RWPE2 (cell line): Measurements from ENCODE around the gene TRPV2.

Source experiments
- ATAC-seq: fragments of 200-7000 bp; cut with Tn5 transposase; 3 replicates; pipeline ENCODE4 v1.9.1; 2021; ENCODE audit warnings: low read depth
- DNase-seq: peaks from one replicate; pipeline ENCODE4 v3.0.0-alpha.2; 2020; ENCODE audit warnings: low spot score
- H3K27ac ChIP-seq: fragments of 450-650 bp; 2 replicates; pipeline ENCODE4 v1.5.1; 2017; ENCODE audit warnings: mild to moderate bottlenecking; ENCODE audit not compliant: poor library complexity, severe bottlenecking
- H3K27me3 ChIP-seq: fragments of 250-450 bp; sonication (Bioruptor Pico); 2 replicates; pipeline ENCODE4 v1.5.1; 2021; ENCODE audit warnings: mild to moderate bottlenecking, moderate library complexity; ENCODE audit not compliant: insufficient read depth, poor library complexity, severe bottlenecking
- H3K36me3 ChIP-seq: fragments of 250-450 bp; sonication (Bioruptor Pico); 2 replicates; pipeline ENCODE4 v1.5.1; 2020; ENCODE audit warnings: low read depth, mild to moderate bottlenecking, moderate library complexity
- H3K4me1 ChIP-seq: fragments of 250-450 bp; sonication (Bioruptor Pico); 2 replicates; pipeline ENCODE4 v1.5.1; 2021; ENCODE audit warnings: mild to moderate bottlenecking, moderate library complexity; ENCODE audit not compliant: insufficient read depth, poor library complexity, severe bottlenecking
- H3K4me3 ChIP-seq: fragments of 250-450 bp; sonication (Bioruptor Pico); 2 replicates; pipeline ENCODE4 v1.5.1; 2021; ENCODE audit warnings: mild to moderate bottlenecking, moderate library complexity; ENCODE audit not compliant: severe bottlenecking
- H3K9me3 ChIP-seq: fragments of 250-450 bp; sonication (Bioruptor Pico); 2 replicates; pipeline ENCODE4 v1.5.1; 2021; ENCODE audit warnings: mild to moderate bottlenecking, moderate library complexity; ENCODE audit not compliant: severe bottlenecking
- CTCF ChIP-seq: fragments of 450-650 bp; IDR thresholded peaks from one replicate; pipeline ENCODE4 v1.5.1; 2017; ENCODE audit warnings: mild to moderate bottlenecking, moderate library complexity; ENCODE audit not compliant: poor library complexity, severe bottlenecking

Gene TRPV2

GRCh38 chr17:16471295-16471694 lies 55.9 kb downstream of the TRPV2 start:
- H3K27me3 ChIP-seq: no peaks in the 10 kb centered on the region
- no peak for ATAC-seq

GRCh38 chr17:16472539-16472938 lies 57.2 kb downstream of the TRPV2 start:
- no peak for DNase-seq
- Histone ChIP-seq H3K27ac (no peak overlapping the region), H3K4me1 (peaks cover 7% of the 10 kb centered on the region), H3K36me3 (no peaks in the 10 kb centered on the region), H3K4me3 (no peak overlapping the region), H3K27me3 (no peaks in the 10 kb centered on the region), H3K9me3 (no peaks in the 10 kb centered on the region)
- no peak for TF ChIP-seq CTCF
- no peak for ATAC-seq

More at GRCh38 chr17:16471295-16471694, 55.9 kb downstream of the TRPV2 start:
- no peaks in the 10 kb centered on the region for H3K4me1 ChIP-seq
- no peaks in the 10 kb centered on the region for H3K36me3 ChIP-seq
- no peaks in the 10 kb centered on the region for H3K9me3 ChIP-seq
- H3K27ac ChIP-seq: no peak overlapping the region
- no peak for DNase-seq
- no peak for TF ChIP-seq CTCF
- H3K4me3 ChIP-seq: no peak overlapping the region

- H3K27me3 ChIP-seq: no peaks in the 10 kb centered on the region
- TF ChIP-seq CTCF: no peak
- ATAC-seq: no peak
Measured at GRCh38 chr17:16473044-16474011, 58.0 kb downstream of the TRPV2 start.

GRCh38 chr17:16474012-16474725 lies 58.8 kb downstream of the TRPV2 start:
- Histone ChIP-seq H3K36me3 (no peaks in the 10 kb centered on the region), H3K4me1 (peaks cover 9% of the 10 kb centered on the region), H3K27ac (no peak overlapping the region), H3K4me3 (no peak overlapping the region), H3K27me3 (no peaks in the 10 kb centered on the region), H3K9me3 (no peaks in the 10 kb centered on the region)
- ATAC-seq (no peak), DNase-seq (no peak)
- TF ChIP-seq CTCF: no peak

More at GRCh38 chr17:16473044-16474011, 58.0 kb downstream of the TRPV2 start:
- Histone ChIP-seq H3K36me3 (no peaks in the 10 kb centered on the region), H3K9me3 (no peaks in the 10 kb centered on the region), H3K4me3 (no peak overlapping the region), H3K27ac (no peak overlapping the region), H3K4me1 (peaks cover 9% of the 10 kb centered on the region)
- no peak for DNase-seq
